H1 (cell line): Measurements from ENCODE around the gene RBL1.
"Not testable (repeated sequence)": the region's sequence is repeated elsewhere in the genome, so short reads cannot be mapped to it uniquely, and the experiment has no call there.

Experiments used
- BACH1 ChIP-seq: IDR thresholded peaks from 2 replicates; pipeline ENCODE4 v1.6.1; 2012; ENCODE audit warnings: low read length, improper control_type of control experiment
- CEBPB ChIP-seq: IDR thresholded peaks from 2 replicates; pipeline ENCODE4 v1.6.1; 2012; ENCODE audit warnings: low read depth, low read length
- EZH2 ChIP-seq: fragments of 200-600 bp; sonication (generic); IDR thresholded peaks from 2 replicates; pipeline ENCODE4 v1.7.1; 2012; ENCODE audit warnings: low read depth, mild to moderate bottlenecking, moderate library complexity, low read length, inconsistent platforms; ENCODE audit not compliant: severe bottlenecking
- HDAC2 ChIP-seq, 2 experiments: fragments of 300-600 bp in 1 of 2; sonication (generic) in 1 of 2; IDR thresholded peaks; 2 replicates each; pipeline ENCODE4 v1.6.1; 2011 to 2012; ENCODE audit warnings: low read depth in 2 of 2, low read length in 2 of 2, mild to moderate bottlenecking in 2 of 2, moderate library complexity in 2 of 2, borderline replicate concordance in 1 of 2, inconsistent platforms in 1 of 2
- NANOG ChIP-seq: IDR thresholded peaks from 2 replicates; pipeline ENCODE4 v1.6.1; 2011; ENCODE audit warnings: low read length, low read depth, mild to moderate bottlenecking, inconsistent platforms; ENCODE audit not compliant: insufficient read depth, poor library complexity, severe bottlenecking
- POLR2A ChIP-seq, 2 experiments: IDR thresholded peaks; 1 replicate in 1 of 2; 2 replicates in 1 of 2; pipeline ENCODE4 v1.6.1; 2011; ENCODE audit warnings: low read depth in 2 of 2, low read length in 2 of 2, mild to moderate bottlenecking in 2 of 2; ENCODE audit errors: control extremely low read depth in 1 of 2
- POLR2AphosphoS5 ChIP-seq: IDR thresholded peaks from 2 replicates; pipeline ENCODE4 v1.6.1; 2011; ENCODE audit warnings: low read depth, low read length
- RAD21 ChIP-seq, 2 experiments: IDR thresholded peaks in 1 of 2; conservative IDR thresholded peaks in 1 of 2; 2 replicates each; pipeline ENCODE4 v1.6.1; 2011; ENCODE audit warnings: low read depth in 2 of 2, low read length in 2 of 2, improper control_type of control experiment in 1 of 2, inconsistent platforms in 1 of 2, mild to moderate bottlenecking in 1 of 2, moderate library complexity in 1 of 2
- SIRT6 ChIP-seq: IDR thresholded peaks from one replicate; pipeline ENCODE4 v1.7.1; 2012; ENCODE audit warnings: low read length, inconsistent platforms
- TCF12 ChIP-seq: IDR thresholded peaks from 2 replicates; pipeline ENCODE4 v1.6.1; 2011; ENCODE audit warnings: low read depth, mild to moderate bottlenecking, low read length
- TF ChIP-seq, protein P1 (sequence below): IDR thresholded peaks from 2 replicates; pipeline ENCODE4 v1.6.1; 2012; ENCODE audit warnings: inconsistent platforms

- not testable (repeated sequence) for TF ChIP-seq HDAC2 (IDR thresholded peaks at IDR 0.05; ENCODE audit: borderline replicate concordance in 1 of 2, low read depth in 2 of 2, low read length in 2 of 2); RAD21 (IDR thresholded peaks at IDR 0.05 in 1 of 2, conservative IDR thresholded peaks at IDR 0.05 in 1 of 2; ENCODE audit: low read depth in 2 of 2, low read length in 2 of 2); EZH2; NANOG; CEBPB; POLR2A (IDR thresholded peaks at IDR 0.05; ENCODE audit: control extremely low read depth in 1 of 2, low read depth in 2 of 2, low read length in 2 of 2); POLR2AphosphoS5; SIRT6; TCF12; BACH1
- TF ChIP-seq, protein P1, sequence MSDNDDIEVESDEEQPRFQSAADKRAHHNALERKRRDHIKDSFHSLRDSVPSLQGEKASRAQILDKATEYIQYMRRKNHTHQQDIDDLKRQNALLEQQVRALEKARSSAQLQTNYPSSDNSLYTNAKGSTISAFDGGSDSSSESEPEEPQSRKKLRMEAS, result not testable (repeated sequence)
Measured at GRCh38 chr20:36966965-36967364, 128.8 kb downstream of the RBL1 start.
